Cardiac fibroblast (primary cell): Measurements from ENCODE around the gene HOXA6.

Experiments
- DNase-seq, 2 donors: peaks; one replicate each; pipeline versions ENCODE4 v3.0.0 to v3.0.0-alpha.2; 2010; ENCODE audit warnings: low read depth in 2 of 2
- H3K4me3 ChIP-seq, 2 donors: replicated peaks in 1 of 2; 1 replicate in 1 of 2; 2 replicates in 1 of 2; pipeline ENCODE4 v1.5.1; 2011; ENCODE audit warnings: low read depth in 2 of 2, low read length in 2 of 2, mild to moderate bottlenecking in 2 of 2, moderate library complexity in 1 of 2
- TF ChIP-seq, protein P1 (sequence below): IDR thresholded peaks from one replicate; pipeline ENCODE4 v1.5.1; 2011; ENCODE audit warnings: low read depth, mild to moderate bottlenecking, low read length, inconsistent platforms

Gene HOXA6

DNA sequence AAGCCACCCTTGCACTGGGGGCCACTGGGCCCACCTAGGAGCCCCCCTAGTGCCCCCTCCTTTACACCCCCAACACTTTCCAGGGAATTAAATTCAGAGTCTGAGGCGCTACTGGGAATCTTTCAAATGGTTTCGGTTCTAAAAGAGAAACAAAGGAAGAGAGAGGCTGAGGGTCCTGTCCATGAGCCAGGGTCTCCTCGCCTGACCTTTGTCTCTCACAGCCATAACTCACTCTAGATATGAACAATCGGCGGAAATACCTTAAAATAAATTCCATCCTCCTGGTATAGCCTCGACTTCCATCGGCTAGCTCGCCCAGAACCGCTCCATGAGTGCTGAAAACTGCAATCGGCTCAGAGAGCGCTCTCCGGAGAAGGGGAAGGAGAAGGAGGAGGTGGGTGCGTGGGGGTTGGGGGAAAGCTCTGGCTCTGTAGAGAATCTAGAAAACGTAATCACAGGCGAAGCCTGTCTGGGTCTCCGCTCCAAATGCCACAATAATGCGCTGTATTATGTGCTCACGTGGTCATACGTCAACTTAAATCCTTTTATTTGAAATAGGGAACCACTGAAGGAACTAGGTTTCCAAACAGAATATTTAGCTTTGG lies 29.6 kb downstream of the HOXA6 start:
- H3K4me3 ChIP-seq = no peak overlapping the region
- no peak for DNase-seq
- TF ChIP-seq, protein P1, sequence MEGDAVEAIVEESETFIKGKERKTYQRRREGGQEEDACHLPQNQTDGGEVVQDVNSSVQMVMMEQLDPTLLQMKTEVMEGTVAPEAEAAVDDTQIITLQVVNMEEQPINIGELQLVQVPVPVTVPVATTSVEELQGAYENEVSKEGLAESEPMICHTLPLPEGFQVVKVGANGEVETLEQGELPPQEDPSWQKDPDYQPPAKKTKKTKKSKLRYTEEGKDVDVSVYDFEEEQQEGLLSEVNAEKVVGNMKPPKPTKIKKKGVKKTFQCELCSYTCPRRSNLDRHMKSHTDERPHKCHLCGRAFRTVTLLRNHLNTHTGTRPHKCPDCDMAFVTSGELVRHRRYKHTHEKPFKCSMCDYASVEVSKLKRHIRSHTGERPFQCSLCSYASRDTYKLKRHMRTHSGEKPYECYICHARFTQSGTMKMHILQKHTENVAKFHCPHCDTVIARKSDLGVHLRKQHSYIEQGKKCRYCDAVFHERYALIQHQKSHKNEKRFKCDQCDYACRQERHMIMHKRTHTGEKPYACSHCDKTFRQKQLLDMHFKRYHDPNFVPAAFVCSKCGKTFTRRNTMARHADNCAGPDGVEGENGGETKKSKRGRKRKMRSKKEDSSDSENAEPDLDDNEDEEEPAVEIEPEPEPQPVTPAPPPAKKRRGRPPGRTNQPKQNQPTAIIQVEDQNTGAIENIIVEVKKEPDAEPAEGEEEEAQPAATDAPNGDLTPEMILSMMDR = no peak

DNA sequence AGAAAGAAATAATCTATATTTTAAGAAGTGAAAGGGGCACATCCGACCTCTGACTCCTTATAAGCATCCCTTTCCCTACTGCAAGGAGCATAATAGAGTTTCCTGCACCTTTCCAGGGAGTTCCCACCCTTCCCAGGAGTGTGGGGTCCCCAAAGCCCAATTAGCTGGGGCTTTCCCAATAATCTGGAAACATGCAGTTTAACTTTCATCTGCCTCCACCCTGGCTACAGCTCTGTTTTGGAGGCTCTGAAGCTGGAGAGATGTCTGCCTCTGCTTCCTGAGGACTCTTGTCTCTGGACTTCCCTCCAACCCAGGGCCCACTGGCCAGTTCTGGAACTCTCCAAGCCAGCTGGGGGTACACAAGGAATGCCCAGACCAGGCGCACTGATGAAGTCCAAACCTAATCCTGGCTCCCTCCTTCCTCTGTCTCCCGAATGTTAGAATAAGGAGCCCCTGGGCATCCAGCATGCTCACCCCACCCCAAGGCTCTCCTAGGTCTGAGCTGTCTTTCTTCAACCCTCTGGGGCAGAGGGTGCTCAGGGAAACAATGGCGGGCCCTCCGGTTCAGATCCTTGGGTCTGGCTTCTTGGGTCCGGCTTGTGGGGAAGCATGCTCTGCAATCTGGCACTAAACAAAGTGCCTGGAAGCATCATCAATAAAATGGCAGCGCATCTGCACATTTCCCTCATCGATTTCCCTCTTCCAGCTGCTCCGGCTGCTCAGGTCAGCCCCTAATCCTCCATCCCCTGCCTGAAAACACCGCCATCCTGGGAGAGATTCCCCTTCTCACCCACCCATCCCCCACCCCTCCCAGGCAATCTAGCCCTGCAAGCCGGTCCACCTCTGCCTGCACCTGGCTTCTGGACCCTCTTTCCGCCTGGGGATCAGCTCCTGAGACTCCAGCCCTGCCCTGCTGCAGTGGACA lies 30.4 kb downstream of the HOXA6 start:
- TF ChIP-seq, protein P1 = no peak
- H3K4me3 ChIP-seq = no peak overlapping the region
- no peak for DNase-seq

DNA sequence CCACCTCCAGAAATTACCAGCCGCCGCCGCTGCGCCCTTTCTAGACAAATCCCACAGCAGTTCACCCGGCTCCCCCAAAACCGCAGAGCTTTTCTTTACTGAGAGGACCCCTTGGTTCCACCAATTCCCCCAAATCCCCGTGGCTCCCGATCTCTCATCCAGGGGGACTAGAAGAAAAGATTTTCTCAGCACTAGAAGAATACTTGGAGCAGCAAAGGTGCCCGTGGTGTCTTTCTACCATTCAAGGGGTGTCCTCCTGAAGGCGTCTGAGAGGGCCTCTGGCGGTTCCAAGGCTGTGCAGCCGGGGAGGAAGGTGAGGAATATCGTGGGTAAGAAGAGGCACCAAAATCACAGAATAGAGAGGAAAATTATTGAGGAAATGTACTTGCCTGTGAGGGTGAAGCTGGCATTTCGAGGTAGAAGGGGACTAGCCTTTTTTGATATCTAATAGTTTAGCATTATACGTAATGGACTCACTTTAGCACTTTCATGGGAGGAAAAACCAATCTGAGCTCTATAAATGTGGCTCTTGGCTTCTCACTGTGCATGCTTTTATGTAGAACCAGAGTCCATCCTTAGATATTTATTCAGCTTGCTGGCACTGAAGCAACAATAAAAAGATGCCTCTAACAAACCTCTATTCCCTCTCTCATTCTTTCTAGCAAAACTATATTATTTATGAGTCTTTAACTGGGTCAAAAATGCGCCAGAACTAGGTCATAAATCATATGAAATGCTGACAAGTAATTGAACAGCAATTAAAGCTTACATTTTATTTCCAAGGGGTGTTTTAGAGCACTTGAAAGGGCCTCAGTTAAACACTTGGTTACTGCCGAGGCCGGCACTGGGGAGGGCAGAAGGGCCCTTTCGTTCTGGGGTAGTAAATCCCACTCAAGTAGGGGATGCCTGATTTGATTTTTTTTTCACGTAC lies 31.3 kb downstream of the HOXA6 start:
- TF ChIP-seq, protein P1 = no peak
- no peak for DNase-seq
- no peak overlapping the region for H3K4me3 ChIP-seq

DNA sequence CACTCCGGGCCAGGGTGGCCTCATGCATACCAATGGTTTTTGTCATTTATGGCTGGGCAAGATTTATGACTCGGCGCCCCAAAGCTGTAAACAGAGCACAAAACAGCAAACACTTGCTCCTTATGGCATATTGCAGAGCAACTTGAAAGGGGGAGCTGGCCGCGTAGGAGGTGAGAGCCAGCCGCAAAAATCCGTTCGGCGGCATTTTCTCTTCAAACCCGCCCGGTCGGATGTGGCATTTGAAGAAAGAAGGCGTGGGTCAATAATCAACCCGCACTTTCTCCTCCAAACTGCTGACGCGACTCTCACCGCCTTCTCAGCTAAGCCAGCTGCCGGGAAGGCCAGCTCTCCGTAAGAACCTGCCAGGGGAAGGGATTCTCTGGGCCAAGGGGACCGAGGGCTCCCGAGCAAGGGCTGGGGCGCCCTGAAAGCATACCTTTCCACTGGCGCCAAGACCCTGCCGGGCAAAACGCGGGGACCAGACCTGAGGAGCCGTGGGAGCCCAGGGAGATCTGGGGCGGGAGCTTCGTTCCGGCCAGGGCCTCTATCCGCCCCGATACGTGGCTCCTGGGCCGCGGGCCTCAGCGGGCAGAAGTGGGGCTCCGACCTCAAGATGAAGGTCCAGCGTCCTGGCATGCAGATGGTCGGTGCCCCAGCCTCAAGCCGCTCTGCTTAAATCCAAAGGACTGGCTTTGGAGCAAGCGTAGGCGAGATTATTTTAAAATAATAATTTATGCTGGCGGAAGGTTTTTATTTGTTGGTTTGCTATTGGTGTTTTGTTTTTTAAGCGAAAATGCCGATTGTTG lies 32.1 kb downstream of the HOXA6 start:
- peak overlapping the region in 1 of 2 donors; percentile 8 for H3K4me3 ChIP-seq
- TF ChIP-seq, protein P1 = no peak
- no peak for DNase-seq

DNA sequence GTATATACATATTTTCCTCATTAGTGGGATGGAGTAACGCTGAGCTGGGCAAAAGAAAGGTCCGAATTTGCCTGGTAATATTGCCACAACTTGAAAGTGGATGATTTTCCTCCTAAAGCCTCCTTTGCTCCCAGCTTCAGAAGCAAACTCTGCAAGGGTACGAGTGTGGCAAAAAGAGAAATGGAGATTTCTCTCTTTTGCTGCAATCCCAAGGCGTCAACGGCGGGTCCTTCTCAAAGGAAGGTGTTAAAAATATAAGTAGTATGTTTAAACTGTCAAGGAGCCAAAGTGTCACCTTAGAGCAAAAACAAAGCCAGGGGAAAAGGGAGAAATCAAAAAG lies 32.7 kb downstream of the HOXA6 start:
- no peak for DNase-seq
- H3K4me3 ChIP-seq = no peak overlapping the region
- TF ChIP-seq, protein P1 = no peak
